Ishikawa (cell line): Measurements from ENCODE around the gene CLDN7.

ENCODE experiments used
- CEBPB ChIP-seq: IDR thresholded peaks from 2 replicates; pipeline ENCODE4 v1.6.1; 2012
- CREB1 ChIP-seq: IDR thresholded peaks from 2 replicates; pipeline ENCODE4 v1.6.1; 2012; ENCODE audit warnings: low read depth
- MAX ChIP-seq: IDR thresholded peaks from 2 replicates; pipeline ENCODE4 v1.6.1; 2012
- RAD21 ChIP-seq: IDR thresholded peaks from 2 replicates; pipeline ENCODE4 v1.6.1; 2012; ENCODE audit warnings: low read depth
- REST ChIP-seq: IDR thresholded peaks from 2 replicates; pipeline ENCODE4 v1.6.1; 2012; ENCODE audit warnings: low read depth, mild to moderate bottlenecking
- TAF1 ChIP-seq: IDR thresholded peaks from 2 replicates; pipeline ENCODE4 v1.6.1; 2012; ENCODE audit warnings: low read depth, mild to moderate bottlenecking
- ZBTB7A ChIP-seq: IDR thresholded peaks from 2 replicates; pipeline ENCODE4 v1.6.1; 2012; ENCODE audit warnings: low read depth
- TF ChIP-seq, protein P1 (sequence below): IDR thresholded peaks from 2 replicates; pipeline ENCODE4 v1.6.1; 2012

DNA sequence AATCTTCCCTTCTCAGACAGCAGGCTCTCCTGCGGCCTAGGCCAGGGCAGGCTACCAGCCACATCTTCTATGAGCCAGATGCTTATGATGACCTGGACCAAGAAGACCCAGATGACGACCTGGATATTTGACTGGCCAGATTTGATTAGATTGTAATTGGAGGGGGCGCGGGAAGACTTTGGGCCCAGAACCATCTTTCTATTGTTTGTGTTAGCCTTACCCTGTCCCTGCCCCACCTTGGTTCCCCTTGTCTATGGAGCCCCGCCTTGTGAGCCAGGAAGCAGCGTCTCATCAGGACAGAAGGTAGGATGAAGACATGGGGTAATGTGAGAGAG lies 2.8 kb downstream of the CLDN7 start:
- TF ChIP-seq CEBPB, result no peak
- no peak for TF ChIP-seq REST
- TF ChIP-seq ZBTB7A, result no peak
- no peak for TF ChIP-seq RAD21
- TF ChIP-seq, protein P1, sequence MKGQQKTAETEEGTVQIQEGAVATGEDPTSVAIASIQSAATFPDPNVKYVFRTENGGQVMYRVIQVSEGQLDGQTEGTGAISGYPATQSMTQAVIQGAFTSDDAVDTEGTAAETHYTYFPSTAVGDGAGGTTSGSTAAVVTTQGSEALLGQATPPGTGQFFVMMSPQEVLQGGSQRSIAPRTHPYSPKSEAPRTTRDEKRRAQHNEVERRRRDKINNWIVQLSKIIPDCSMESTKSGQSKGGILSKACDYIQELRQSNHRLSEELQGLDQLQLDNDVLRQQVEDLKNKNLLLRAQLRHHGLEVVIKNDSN, result no peak
- TF ChIP-seq CREB1, result no peak
- TF ChIP-seq MAX, result no peak
- TF ChIP-seq TAF1, result no peak
